Caco-2 (cell line): ENCODE data around the gene ADCY5. TPM values are rescaled to one million over a fixed set of nuclear protein-coding genes. Genes with fewer than 3 reads are reported as not detected.

Experiments
- BruUV-seq: library from RNA; stranded (reverse); fragments of 400-500 nt; replicated peaks from 2 replicates; lab custom pipeline; 2021; lab: Mats Ljungman, UMichigan
- CTCF ChIA-PET: fragments of 300-600 bp; sonication (Branson Sonifier 250); formaldehyde crosslinking; loops from one replicate; lab custom pipeline; 2022; ENCODE audit warnings: antibody characterized with exemption; lab: Charles Lee
- POLR2A ChIA-PET: fragments of 300-600 bp; sonication (Branson Sonifier 250); formaldehyde crosslinking; loops from one replicate; lab custom pipeline; 2022; ENCODE audit warnings: antibody characterized with exemption; lab: Charles Lee
- DNase-seq, 2 experiments: peaks; one replicate each; pipeline versions ENCODE4 v3.0.0 to v3.0.0-alpha.2; 2020 to 2022
- H3K27me3 ChIP-seq: replicated peaks from 2 replicates; pipeline ENCODE4 v1.6.0; 2011; ENCODE audit warnings: low read length; ENCODE audit not compliant: control insufficient read depth, insufficient read depth
- H3K36me3 ChIP-seq: 2 replicates; pipeline ENCODE4 v1.5.1; 2011; ENCODE audit warnings: low read length; ENCODE audit not compliant: control insufficient read depth, insufficient read depth
- H3K4me1 ChIP-seq: fragments of 250-450 bp; sonication (Bioruptor Pico); 2 replicates; pipeline ENCODE4 v1.5.1; 2020; ENCODE audit warnings: mild to moderate bottlenecking
- H3K4me3 ChIP-seq: 2 replicates; pipeline ENCODE4 v1.5.1; 2011; ENCODE audit warnings: low read depth, mild to moderate bottlenecking, control low read depth, low read length
- H3K9me3 ChIP-seq: fragments of 250-450 bp; sonication (Bioruptor Pico); 2 replicates; pipeline ENCODE4 v1.5.1; 2020; ENCODE audit warnings: mild to moderate bottlenecking, moderate library complexity
- H3K27ac Mint-ChIP-seq: one replicate; pipeline ENCODE4 v1.8.0; 2022; ENCODE audit warnings: mixed read lengths; ENCODE audit not compliant: unreplicated experiment
- H3K27me3 Mint-ChIP-seq: one replicate; pipeline ENCODE4 v1.8.0; 2022; ENCODE audit warnings: mixed read lengths; ENCODE audit not compliant: insufficient read depth, unreplicated experiment
- H3K36me3 Mint-ChIP-seq: one replicate; pipeline ENCODE4 v1.8.0; 2022; ENCODE audit warnings: mild to moderate bottlenecking, mixed read lengths; ENCODE audit not compliant: insufficient read depth, unreplicated experiment
- H3K4me1 Mint-ChIP-seq: one replicate; pipeline ENCODE4 v1.8.0; 2022; ENCODE audit warnings: low read depth, mixed read lengths; ENCODE audit not compliant: unreplicated experiment
- H3K4me3 Mint-ChIP-seq: one replicate; pipeline ENCODE4 v1.8.0; 2022; ENCODE audit warnings: mild to moderate bottlenecking, moderate library complexity, mixed read lengths; ENCODE audit not compliant: unreplicated experiment
- H3K9me3 Mint-ChIP-seq: one replicate; pipeline ENCODE4 v1.8.0; 2022; ENCODE audit warnings: mixed read lengths; ENCODE audit not compliant: unreplicated experiment
- intact Hi-C: fragments of 100-400 bp; cut with micrococcal nuclease; formaldehyde crosslinking; loops from one replicate; pipeline ENCODE4 v1.10.0; 2022; ENCODE audit not compliant: unreplicated experiment
- total RNA-seq: library from RNA; stranded (reverse); gene quantifications from 2 replicates; pipeline ENCODE4 v1.2.3, GENCODE V29; 2022
- TF ChIP-seq, protein P1 (sequence below), 2 experiments: fragments of 200-600 bp in 1 of 2; IDR thresholded peaks; 1 replicate in 1 of 2; 2 replicates in 1 of 2; pipeline versions ENCODE4 v1.5.1 to v1.8.0; 2011 to 2022; ENCODE audit warnings: antibody characterized with exemption in 1 of 2, control low read depth in 1 of 2, inconsistent platforms in 1 of 2, low read depth in 1 of 2, low read length in 1 of 2, mild to moderate bottlenecking in 1 of 2, moderate library complexity in 1 of 2; ENCODE audit not compliant: insufficient read depth in 1 of 2, severe bottlenecking in 1 of 2, unreplicated experiment in 1 of 2

ADCY5 gene
- total RNA-seq, 1 experiment from 2014 or later: 0.91 TPM

DNA sequence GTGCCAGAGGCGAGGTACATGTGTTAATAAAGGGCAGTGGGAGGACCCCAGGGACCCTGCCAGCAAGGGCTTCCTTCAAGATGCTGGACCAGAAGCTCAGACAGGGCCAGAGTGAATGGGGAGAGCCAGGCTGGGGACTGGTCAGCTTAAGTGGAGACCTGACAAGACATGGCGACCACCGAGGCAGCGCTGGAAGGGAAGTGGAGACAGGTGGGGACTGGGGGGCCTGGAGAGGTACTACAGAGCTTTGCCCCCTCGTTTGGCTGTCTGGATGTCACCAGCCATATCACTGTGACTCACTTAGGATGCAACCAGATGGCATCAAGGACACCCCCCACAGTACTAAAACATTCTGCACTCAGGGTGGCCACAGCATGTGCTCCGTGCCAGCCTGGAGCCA lies 97.9 kb downstream of the ADCY5 start:
- no peaks in the 10 kb centered on the region for H3K4me1 ChIP-seq
- H3K27ac Mint-ChIP-seq: no peak overlapping the region
- peaks cover 17% of the 10 kb centered on the region for H3K9me3 Mint-ChIP-seq
- H3K36me3 ChIP-seq: no peaks in the 10 kb centered on the region
- no peaks in the 10 kb centered on the region for H3K36me3 Mint-ChIP-seq
- intact Hi-C loops: no loop called here
- TF ChIP-seq, protein P1, sequence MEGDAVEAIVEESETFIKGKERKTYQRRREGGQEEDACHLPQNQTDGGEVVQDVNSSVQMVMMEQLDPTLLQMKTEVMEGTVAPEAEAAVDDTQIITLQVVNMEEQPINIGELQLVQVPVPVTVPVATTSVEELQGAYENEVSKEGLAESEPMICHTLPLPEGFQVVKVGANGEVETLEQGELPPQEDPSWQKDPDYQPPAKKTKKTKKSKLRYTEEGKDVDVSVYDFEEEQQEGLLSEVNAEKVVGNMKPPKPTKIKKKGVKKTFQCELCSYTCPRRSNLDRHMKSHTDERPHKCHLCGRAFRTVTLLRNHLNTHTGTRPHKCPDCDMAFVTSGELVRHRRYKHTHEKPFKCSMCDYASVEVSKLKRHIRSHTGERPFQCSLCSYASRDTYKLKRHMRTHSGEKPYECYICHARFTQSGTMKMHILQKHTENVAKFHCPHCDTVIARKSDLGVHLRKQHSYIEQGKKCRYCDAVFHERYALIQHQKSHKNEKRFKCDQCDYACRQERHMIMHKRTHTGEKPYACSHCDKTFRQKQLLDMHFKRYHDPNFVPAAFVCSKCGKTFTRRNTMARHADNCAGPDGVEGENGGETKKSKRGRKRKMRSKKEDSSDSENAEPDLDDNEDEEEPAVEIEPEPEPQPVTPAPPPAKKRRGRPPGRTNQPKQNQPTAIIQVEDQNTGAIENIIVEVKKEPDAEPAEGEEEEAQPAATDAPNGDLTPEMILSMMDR (IDR thresholded peaks at IDR 0.05; ENCODE audit: insufficient read depth in 1 of 2, low read depth in 1 of 2, low read length in 1 of 2, severe bottlenecking in 1 of 2, unreplicated experiment in 1 of 2): no peak
- peaks cover 27% of the 10 kb centered on the region for H3K27me3 Mint-ChIP-seq
- no peak for DNase-seq
- POLR2A ChIA-PET: no interaction called here
- H3K9me3 ChIP-seq: 0 out of 2 replicates have a peak, but pooled peaks cover 4% of the 10 kb centered on the region
- H3K4me3 ChIP-seq: no peak overlapping the region
- no peaks in the 10 kb centered on the region for H3K4me1 Mint-ChIP-seq
- BruUV-seq: no TSS peak
- H3K4me3 Mint-ChIP-seq: no peak overlapping the region
- no peaks in the 10 kb centered on the region for H3K27me3 ChIP-seq
- CTCF ChIA-PET: no interaction called here

DNA sequence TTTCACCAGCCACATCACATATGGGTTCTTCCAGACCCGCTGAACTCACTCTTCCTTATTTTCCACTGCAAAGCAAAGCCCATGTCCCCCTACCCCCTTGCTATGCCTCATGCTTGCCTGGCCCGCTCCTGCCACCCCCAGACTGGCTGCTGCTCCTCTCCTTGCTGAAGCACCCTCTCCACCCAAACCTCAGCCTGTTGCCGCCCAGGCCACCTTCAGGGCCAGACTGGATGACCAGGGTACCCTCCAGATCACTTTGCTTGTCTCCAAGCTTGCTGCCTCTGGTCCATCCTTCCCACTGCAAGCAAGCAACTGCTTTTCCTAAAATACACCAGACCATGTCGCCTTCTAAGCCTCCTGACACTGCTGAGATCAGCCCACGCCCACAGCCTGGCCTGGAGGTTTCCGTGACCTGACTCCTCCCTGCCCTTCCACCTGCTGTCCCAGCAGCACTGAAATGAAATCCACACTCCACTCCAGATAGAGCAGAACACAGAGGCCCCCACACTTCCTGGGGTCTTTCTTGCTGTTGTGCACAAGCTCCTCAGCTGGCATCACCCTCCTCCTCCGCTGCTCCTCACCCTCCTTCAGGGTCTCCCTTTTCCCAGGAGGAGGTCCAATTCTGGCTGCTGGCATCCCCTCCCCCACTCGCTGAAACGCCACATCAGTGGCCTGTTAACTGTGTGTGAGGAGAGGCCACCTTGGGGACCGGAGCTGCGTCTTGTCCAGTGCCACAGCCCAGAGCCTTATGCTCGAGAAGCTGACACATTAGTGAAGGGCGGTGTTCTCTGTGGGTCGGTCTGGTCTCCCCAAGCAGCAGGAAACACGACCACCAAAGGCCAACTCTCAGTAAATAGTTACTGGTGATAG lies 99.1 kb downstream of the ADCY5 start:
- intact Hi-C loops: no loop called here
- H3K9me3 ChIP-seq: no peaks in the 10 kb centered on the region
- Mint-ChIP-seq H3K27me3 (peaks cover 25% of the 10 kb centered on the region), H3K9me3 (peaks cover 12% of the 10 kb centered on the region), H3K4me3 (no peak overlapping the region), H3K27ac (no peak overlapping the region), H3K4me1 (peaks cover under 1% of the 10 kb centered on the region), H3K36me3 (no peaks in the 10 kb centered on the region)
- no peaks in the 10 kb centered on the region for H3K27me3 ChIP-seq
- CTCF ChIA-PET: no interaction called here
- DNase-seq: no peak
- POLR2A ChIA-PET: no interaction called here
- BruUV-seq: no TSS peak
- TF ChIP-seq, protein P1 (IDR thresholded peaks at IDR 0.05; ENCODE audit: insufficient read depth in 1 of 2, low read depth in 1 of 2, low read length in 1 of 2, severe bottlenecking in 1 of 2, unreplicated experiment in 1 of 2): no peak
- no peak overlapping the region for H3K4me3 ChIP-seq
- H3K4me1 ChIP-seq: no peaks in the 10 kb centered on the region
- no peaks in the 10 kb centered on the region for H3K36me3 ChIP-seq

DNA sequence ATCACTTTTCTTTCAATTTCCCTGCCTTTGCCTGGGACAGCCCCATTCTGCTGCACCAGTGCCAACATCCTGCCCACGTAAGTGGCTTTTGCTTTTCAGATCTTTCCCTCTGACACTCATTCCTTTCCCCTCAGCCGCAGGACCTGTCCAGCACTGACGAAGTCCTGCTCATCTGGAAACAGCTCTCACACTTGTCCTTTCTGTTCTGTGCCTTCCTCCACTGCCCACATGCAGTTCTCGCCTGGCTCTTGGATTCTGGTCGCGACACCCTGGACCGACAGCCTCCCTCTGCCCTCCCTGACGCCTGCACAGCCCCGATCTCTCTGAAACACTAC lies 99.7 kb downstream of the ADCY5 start:
- no TSS peak for BruUV-seq
- Histone ChIP-seq H3K27me3 (no peaks in the 10 kb centered on the region), H3K4me3 (no peak overlapping the region), H3K9me3 (no peaks in the 10 kb centered on the region), H3K36me3 (no peaks in the 10 kb centered on the region), H3K4me1 (no peaks in the 10 kb centered on the region)
- Mint-ChIP-seq H3K9me3 (peaks cover 6% of the 10 kb centered on the region), H3K36me3 (no peaks in the 10 kb centered on the region), H3K4me1 (peaks cover 4% of the 10 kb centered on the region), H3K27ac (no peak overlapping the region), H3K27me3 (peaks cover 21% of the 10 kb centered on the region), H3K4me3 (no peak overlapping the region)
- TF ChIP-seq, protein P1 (IDR thresholded peaks at IDR 0.05; ENCODE audit: insufficient read depth in 1 of 2, low read depth in 1 of 2, low read length in 1 of 2, severe bottlenecking in 1 of 2, unreplicated experiment in 1 of 2): no peak
- ChIA-PET POLR2A (no interaction called here), CTCF (no interaction called here)
- no peak for DNase-seq
- intact Hi-C loops: no loop called here
